GM10266 (cell line): ENCODE results near the gene PRSS21.

ENCODE experiments used
- DNase-seq: peaks from one replicate; pipeline ENCODE4 v3.0.0; 2012; ENCODE audit errors: extremely low spot score
- CTCF ChIP-seq: IDR thresholded peaks from 2 replicates; pipeline ENCODE4 v1.5.1; 2012; ENCODE audit warnings: mild to moderate bottlenecking, low read depth; ENCODE audit not compliant: control insufficient read depth, insufficient read depth; ENCODE audit errors: missing control alignments

Gene PRSS21

GRCh38 chr16:2824626-2825025 lies 7.6 kb downstream of the PRSS21 start:
- TF ChIP-seq CTCF = no peak
- DNase-seq = no peak

DNA sequence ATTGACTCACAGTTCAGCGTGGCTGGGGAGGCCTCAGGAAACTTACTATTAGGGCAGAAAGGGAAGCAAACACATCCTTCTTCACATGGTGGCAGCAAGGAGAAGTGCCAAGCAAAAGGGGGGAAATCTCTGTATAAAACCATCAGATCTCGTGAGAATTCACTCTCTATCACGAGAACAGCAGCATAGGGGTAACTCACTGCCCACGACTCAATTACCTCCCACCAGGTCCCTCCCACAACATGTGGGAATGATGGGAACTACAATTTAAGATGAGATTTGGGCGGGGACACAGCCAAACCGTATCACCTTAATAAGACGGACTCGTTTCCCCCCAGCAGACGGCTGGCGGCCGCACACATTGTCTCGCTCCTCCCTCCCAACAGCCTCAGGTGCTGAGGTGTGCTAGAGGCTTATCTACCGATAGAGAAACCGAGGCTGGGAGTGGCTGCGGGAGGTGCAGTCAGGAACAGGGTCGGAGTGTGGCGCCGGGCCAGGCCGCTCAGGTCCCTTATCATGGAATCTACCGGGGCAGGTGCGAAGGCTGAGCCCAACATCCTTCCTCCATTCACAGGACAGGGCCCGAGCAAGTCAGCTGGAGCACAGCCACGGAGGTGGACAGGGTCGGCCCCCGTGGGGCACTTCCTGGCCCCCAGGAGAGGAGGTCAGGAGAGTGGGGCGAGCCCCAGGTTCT lies 8.2 kb downstream of the PRSS21 start:
- TF ChIP-seq CTCF = no peak
- no peak for DNase-seq

GRCh38 chr16:2825906-2826305 lies 8.9 kb downstream of the PRSS21 start:
- DNase-seq = no peak
- TF ChIP-seq CTCF = no peak

GRCh38 chr16:2826591-2827373 lies 9.7 kb downstream of the PRSS21 start:
- no peak for TF ChIP-seq CTCF

DNA sequence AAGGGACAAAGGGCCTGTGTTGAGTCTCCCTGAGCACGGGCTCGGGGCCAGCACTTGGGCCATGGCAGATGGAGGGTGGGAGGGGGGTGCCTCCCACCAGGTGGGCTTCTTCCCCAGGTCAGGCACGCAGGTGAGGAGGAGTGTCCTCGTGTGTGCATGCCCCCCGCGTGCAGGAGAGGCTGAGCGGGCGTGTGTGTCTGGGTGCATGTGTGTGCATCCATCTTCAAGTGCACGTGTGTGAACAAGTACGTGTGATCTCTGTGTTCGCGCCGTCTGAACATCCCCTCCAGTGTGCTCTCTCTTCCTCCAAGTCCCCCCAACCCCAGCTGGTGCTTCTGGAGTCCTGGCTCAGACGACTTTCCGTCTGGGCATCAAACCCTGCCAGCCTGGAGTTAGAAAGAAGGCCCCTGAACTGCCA lies 10.3 kb downstream of the PRSS21 start:
- DNase-seq = no peak
- TF ChIP-seq CTCF = no peak

More at GRCh38 chr16:2826591-2827373, 9.7 kb downstream of the PRSS21 start:
- no peak for DNase-seq

DNA sequence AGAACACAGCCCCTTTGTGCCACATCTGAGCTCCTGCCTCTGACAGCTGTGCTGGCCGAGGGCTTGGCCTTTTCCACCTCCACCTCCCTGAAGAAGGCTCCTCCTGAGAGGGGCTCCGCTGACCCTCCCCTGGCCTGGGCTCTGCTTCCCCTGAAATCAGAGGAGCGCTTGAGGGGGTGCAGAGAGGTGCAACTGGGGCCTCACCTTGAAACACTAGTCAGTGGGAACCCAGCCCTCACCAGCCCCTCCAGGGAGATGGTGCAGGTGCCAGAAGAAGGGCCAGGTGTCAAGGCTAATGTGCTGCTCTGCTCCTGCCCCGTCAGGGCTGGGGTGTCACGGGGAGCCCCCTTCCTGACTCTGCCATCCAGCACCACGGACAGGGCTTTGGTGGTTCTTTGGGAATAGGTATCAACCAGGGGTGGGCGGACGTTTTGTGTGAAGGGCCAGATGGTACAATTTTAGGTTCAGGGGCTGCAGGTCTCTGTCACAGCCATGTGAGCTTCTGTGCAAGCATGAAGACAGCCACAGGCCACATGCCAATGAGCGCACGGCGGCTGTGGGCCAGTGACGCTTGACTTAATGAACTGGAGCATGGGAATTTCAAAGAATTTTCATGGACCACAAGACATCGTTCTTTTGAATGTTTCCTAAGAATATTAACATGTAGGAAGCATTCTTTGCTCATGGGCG lies 10.9 kb downstream of the PRSS21 start:
- no peak for TF ChIP-seq CTCF
- no peak for DNase-seq
